ENCODE measurements around the gene C4orf50.

Gene C4orf50

DNA sequence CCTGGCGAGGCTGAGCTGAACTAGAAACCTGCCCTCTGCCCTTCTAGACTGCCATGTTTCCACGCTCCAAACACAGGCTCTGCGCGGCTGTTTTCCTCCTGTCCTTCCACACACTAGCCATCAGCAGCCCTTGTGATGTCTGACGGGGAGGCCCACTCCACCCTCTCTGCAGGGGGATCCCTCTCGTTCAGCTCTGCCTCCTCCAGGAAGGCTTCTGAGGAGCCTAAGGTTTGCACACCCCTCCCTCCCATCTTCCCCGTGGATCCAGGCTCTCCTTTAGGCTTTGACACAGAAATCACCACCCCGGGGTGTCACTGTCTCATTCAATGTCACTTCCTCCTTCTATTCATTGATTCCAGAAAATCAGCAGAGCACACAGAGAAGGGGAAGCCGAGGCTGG is 86.7 kb downstream of the C4orf50 start:
- H3K27me3 ChIP-seq (ENCODE audit: control insufficient read depth in 1 of 2, insufficient read depth in 2 of 2, low read length in 2 of 2) = peaks cover 0 to 29% of the 10 kb centered on the region in 2 donors
- no peak overlapping the region for H3K4me3 ChIP-seq (ENCODE audit: low read depth in 1 of 2, low read length in 2 of 2)
- H3K9me3 ChIP-seq (ENCODE audit: low read length) = no peaks in the 10 kb centered on the region

DNA sequence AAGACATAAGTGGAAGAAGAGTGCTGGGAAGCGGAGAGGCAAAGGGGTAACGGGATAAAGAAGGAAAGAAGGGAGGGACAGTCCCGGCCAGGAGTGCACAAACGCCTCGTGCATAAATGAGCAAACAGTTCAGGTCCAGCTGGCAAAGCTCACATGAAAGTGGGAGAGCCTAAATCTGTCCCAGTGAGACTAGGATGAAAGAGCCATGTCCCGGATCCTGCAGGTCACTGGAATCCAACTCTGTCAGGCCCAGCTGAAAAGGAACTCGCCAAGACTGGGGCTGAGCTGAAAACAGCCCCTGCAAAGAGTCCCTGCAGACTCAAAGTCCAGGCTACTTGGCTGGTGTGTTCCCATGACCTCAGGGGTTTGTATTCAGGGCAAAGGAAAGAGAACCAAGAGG is 87.4 kb downstream of the C4orf50 start:
- no peak overlapping the region for H3K4me3 ChIP-seq (ENCODE audit: low read depth in 1 of 2, low read length in 2 of 2)
- no peaks in the 10 kb centered on the region for H3K4me1 ChIP-seq (ENCODE audit: insufficient read depth, low read length)
- no peaks in the 10 kb centered on the region for H3K36me3 ChIP-seq (ENCODE audit: insufficient read depth, low read length)
- no peak overlapping the region for H3K27ac ChIP-seq (ENCODE audit: low read depth, low read length)
- no peak overlapping the region for H3K9ac ChIP-seq (ENCODE audit: low read length)
- peaks cover 0 to 29% of the 10 kb centered on the region in 2 donors for H3K27me3 ChIP-seq (ENCODE audit: control insufficient read depth in 1 of 2, insufficient read depth in 2 of 2, low read length in 2 of 2)
- H3K9me3 ChIP-seq (ENCODE audit: low read length) = no peaks in the 10 kb centered on the region

More for the DNA sequence above, 86.7 kb downstream of the C4orf50 start:
- Histone ChIP-seq H3K4me1 (ENCODE audit: insufficient read depth, low read length) (no peaks in the 10 kb centered on the region), H3K9ac (ENCODE audit: low read length) (no peak overlapping the region), H3K36me3 (ENCODE audit: insufficient read depth, low read length) (no peaks in the 10 kb centered on the region), H3K27ac (ENCODE audit: low read depth, low read length) (no peak overlapping the region)

DNA sequence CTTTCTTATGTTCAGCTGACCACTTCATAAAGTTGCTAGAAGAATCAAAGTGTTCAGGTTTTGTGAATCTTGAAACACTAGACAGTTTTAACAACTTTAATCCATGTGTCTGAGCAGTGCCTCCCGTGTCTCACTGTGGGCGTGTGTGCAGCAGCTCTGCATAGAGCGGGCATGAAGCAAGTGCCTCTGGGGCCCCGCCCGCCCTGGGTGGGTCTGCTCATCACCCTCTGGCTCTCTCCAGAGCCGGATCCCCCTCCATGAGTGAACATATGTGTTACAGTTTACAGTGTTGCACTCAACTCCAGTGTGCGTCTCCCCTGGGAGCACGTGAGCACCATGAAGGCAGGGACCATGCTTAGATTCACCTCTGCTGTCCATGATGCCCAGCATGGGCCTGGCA is 87.8 kb downstream of the C4orf50 start:
- no peaks in the 10 kb centered on the region for H3K4me1 ChIP-seq (ENCODE audit: insufficient read depth, low read length)
- H3K27me3 ChIP-seq (ENCODE audit: control insufficient read depth in 1 of 2, insufficient read depth in 2 of 2, low read length in 2 of 2) = peaks cover 0 to 29% of the 10 kb centered on the region in 2 donors
- H3K9me3 ChIP-seq (ENCODE audit: low read length) = no peaks in the 10 kb centered on the region
- no peak overlapping the region for H3K9ac ChIP-seq (ENCODE audit: low read length)
- no peak overlapping the region for H3K27ac ChIP-seq (ENCODE audit: low read depth, low read length)
- no peak overlapping the region for H3K4me3 ChIP-seq (ENCODE audit: low read depth in 1 of 2, low read length in 2 of 2)
- H3K36me3 ChIP-seq (ENCODE audit: insufficient read depth, low read length) = no peaks in the 10 kb centered on the region

DNA sequence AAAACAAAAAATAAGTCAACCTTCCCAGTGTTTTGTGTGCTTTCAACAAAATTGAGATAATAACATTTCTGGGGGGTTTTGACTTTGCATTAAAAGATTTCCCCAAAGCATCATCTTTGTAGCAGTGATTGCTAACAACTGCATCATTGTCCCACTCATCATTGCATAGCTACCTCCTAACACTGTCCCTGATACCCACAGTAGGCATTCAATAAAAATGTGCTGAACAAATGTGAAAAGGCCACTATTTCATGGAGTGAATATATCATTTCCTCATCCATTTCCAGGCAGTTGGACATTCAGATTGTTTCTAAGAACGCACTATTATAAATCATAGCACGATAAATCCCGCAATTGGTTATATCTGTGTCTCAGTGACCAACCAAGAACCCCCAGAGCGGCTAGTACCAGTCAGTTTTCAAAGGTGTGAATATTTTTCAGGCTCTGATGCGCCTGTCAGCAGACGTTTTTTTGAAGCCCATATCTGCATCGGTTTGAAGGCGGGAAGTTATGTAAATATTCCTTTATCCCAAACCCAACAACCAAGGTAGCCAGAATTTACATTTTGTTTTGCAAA is 89.3 kb downstream of the C4orf50 start:
- Histone ChIP-seq H3K36me3 (ENCODE audit: insufficient read depth, low read length) (no peaks in the 10 kb centered on the region), H3K9ac (ENCODE audit: low read length) (no peak overlapping the region), H3K4me3 (ENCODE audit: low read depth in 1 of 2, low read length in 2 of 2) (no peak overlapping the region), H3K27me3 (ENCODE audit: control insufficient read depth in 1 of 2, insufficient read depth in 2 of 2, low read length in 2 of 2) (peaks cover 0 to 29% of the 10 kb centered on the region in 2 donors), H3K27ac (ENCODE audit: low read depth, low read length) (no peak overlapping the region), H3K9me3 (ENCODE audit: low read length) (no peaks in the 10 kb centered on the region), H3K4me1 (ENCODE audit: insufficient read depth, low read length) (no peaks in the 10 kb centered on the region)

DNA sequence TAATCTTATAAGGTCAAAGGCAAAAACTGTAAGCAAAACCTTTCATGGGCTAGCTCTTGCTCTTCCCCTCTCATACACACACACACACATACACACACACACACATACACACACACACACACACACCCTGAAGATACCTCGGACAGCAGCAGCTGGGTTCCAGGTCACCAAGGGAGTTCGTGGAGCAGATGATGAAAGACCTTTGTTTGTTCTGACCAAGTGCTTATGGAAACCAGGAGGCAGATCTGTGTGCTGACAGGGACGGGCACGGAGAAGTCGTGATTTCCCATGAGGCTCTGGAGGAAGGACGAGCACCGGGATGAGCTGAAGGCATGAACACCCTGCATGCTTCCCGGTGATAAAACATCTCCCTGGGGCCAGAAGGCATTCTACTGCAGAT is 90.0 kb downstream of the C4orf50 start:
- Histone ChIP-seq H3K27me3 (ENCODE audit: control insufficient read depth in 1 of 2, insufficient read depth in 2 of 2, low read length in 2 of 2) (peaks cover 0 to 24% of the 10 kb centered on the region in 2 donors), H3K36me3 (ENCODE audit: insufficient read depth, low read length) (no peaks in the 10 kb centered on the region), H3K4me1 (ENCODE audit: insufficient read depth, low read length) (no peaks in the 10 kb centered on the region), H3K9me3 (ENCODE audit: low read length) (no peaks in the 10 kb centered on the region), H3K9ac (ENCODE audit: low read length) (no peak overlapping the region), H3K27ac (ENCODE audit: low read depth, low read length) (no peak overlapping the region), H3K4me3 (ENCODE audit: low read depth in 1 of 2, low read length in 2 of 2) (no peak overlapping the region)

DNA sequence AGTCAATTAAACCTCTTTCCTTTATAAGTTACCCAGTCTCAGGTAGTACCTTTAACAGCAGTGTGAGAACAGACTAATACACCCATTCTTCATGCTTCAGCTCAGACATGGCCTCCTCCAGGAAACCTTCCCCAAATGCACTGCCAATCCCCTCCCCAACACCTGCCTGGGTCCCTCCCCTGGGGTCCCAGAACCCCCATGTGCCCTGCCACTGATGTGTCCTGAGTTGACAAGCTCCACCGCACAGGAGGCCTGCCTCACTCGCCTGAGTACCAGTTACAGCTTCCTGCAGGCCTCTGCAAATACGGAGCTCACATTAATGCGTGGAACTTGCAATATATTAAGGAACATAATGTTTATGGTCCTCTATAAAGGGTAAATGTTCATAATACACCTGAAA is 90.5 kb downstream of the C4orf50 start:
- H3K36me3 ChIP-seq (ENCODE audit: insufficient read depth, low read length) = no peaks in the 10 kb centered on the region
- no peak overlapping the region for H3K27ac ChIP-seq (ENCODE audit: low read depth, low read length)
- no peak overlapping the region for H3K4me3 ChIP-seq (ENCODE audit: low read depth in 1 of 2, low read length in 2 of 2)
- no peaks in the 10 kb centered on the region for H3K9me3 ChIP-seq (ENCODE audit: low read length)
- no peaks in the 10 kb centered on the region for H3K4me1 ChIP-seq (ENCODE audit: insufficient read depth, low read length)
- peaks cover 0 to 20% of the 10 kb centered on the region in 2 donors for H3K27me3 ChIP-seq (ENCODE audit: control insufficient read depth in 1 of 2, insufficient read depth in 2 of 2, low read length in 2 of 2)
- H3K9ac ChIP-seq (ENCODE audit: low read length) = no peak overlapping the region

DNA sequence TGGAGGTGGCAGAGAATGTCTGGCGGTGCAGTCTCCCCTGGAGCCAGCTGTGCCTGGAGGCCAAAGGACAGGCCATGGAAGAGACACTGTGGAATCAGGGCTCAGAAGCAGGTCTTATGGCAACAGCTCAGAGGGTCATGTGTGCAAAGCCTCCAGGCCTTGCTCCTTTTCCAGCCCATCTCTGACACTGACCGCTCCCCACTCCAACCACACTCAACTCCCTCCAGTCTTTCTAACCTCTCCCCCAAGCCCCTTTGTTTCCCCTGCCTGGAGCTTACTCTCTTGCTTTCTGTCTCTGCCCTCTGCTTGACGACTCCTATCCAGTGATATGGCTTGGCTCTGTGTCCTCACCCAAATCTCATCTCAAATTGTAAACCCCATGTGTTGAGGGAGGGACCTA is 91.1 kb downstream of the C4orf50 start:
- H3K27ac ChIP-seq (ENCODE audit: low read depth, low read length) = no peak overlapping the region
- H3K27me3 ChIP-seq (ENCODE audit: control insufficient read depth in 1 of 2, insufficient read depth in 2 of 2, low read length in 2 of 2) = peaks cover 0 to 15% of the 10 kb centered on the region in 2 donors
- H3K4me1 ChIP-seq (ENCODE audit: insufficient read depth, low read length) = no peaks in the 10 kb centered on the region
- H3K9ac ChIP-seq (ENCODE audit: low read length) = no peak overlapping the region
- H3K36me3 ChIP-seq (ENCODE audit: insufficient read depth, low read length) = no peaks in the 10 kb centered on the region
- no peaks in the 10 kb centered on the region for H3K9me3 ChIP-seq (ENCODE audit: low read length)
- no peak overlapping the region for H3K4me3 ChIP-seq (ENCODE audit: low read depth in 1 of 2, low read length in 2 of 2)

DNA sequence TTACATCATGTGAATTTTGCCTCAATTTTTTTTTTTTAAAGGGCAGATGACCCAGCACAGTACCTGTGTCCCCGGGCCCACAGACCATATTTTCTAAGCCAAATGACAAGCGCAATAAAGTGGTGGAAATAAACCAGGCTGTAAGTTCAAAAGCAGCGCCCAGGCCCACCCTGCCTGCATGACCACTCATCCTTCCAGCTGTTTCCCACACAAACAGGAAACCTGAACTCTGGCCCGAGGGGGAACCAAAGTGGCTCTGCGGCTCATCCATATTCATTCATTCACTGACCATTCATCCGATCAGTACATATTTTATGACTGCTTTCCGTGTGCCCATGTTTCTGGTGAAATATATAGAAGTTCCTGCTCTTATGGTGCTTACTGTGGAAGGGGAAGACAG is 91.6 kb downstream of the C4orf50 start:
- no peak overlapping the region for H3K4me3 ChIP-seq (ENCODE audit: low read depth in 1 of 2, low read length in 2 of 2)
- no peak overlapping the region for H3K27ac ChIP-seq (ENCODE audit: low read depth, low read length)
- H3K27me3 ChIP-seq (ENCODE audit: control insufficient read depth in 1 of 2, insufficient read depth in 2 of 2, low read length in 2 of 2) = peaks cover 0 to 19% of the 10 kb centered on the region in 2 donors
- H3K9ac ChIP-seq (ENCODE audit: low read length) = no peak overlapping the region
- no peaks in the 10 kb centered on the region for H3K9me3 ChIP-seq (ENCODE audit: low read length)
- no peaks in the 10 kb centered on the region for H3K36me3 ChIP-seq (ENCODE audit: insufficient read depth, low read length)
- no peaks in the 10 kb centered on the region for H3K4me1 ChIP-seq (ENCODE audit: insufficient read depth, low read length)

DNA sequence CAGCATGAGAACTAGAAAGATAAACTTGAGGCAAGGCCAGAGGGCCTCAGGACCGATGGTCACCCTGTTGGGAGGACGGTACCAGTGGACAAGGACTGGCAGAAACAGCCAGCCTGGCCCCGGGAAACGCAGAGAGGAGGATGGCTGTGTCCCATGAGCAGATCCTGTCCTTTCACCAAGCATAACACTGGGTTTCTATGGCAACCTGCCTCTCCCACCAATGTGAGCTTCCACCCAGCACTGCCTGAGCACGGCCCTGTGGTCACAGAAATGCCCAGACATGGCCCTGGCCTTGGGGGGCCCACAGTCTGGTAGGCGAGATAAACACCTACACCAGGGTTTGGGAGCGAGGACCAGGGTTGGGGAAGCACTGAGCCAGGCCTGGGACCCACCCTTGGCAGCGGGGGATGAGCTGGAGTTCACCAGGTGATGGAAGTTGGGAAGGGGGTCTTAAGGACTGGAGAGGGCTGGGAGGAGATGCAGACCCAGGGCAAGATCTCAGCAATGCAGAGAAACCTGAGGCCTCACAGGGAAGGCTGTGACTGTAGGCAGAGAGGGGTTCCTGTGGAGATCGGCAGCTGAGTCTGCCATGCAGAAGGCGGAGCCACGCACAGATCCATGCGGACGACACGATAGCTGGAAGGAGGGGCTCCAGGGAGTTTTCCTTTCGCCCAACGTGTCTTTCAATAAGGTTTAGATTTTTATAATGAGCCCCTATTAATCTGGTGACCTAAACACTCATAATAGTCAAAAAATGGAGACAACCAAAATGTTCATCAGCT is 92.6 kb downstream of the C4orf50 start:
- H3K4me3 ChIP-seq (ENCODE audit: low read depth in 1 of 2, low read length in 2 of 2) = no peak overlapping the region
- no peaks in the 10 kb centered on the region for H3K9me3 ChIP-seq (ENCODE audit: low read length)
- H3K9ac ChIP-seq (ENCODE audit: low read length) = no peak overlapping the region
- H3K27ac ChIP-seq (ENCODE audit: low read depth, low read length) = no peak overlapping the region
- peaks cover 0 to 17% of the 10 kb centered on the region in 2 donors for H3K27me3 ChIP-seq (ENCODE audit: control insufficient read depth in 1 of 2, insufficient read depth in 2 of 2, low read length in 2 of 2)
- no peaks in the 10 kb centered on the region for H3K4me1 ChIP-seq (ENCODE audit: insufficient read depth, low read length)
- no peaks in the 10 kb centered on the region for H3K36me3 ChIP-seq (ENCODE audit: insufficient read depth, low read length)

DNA sequence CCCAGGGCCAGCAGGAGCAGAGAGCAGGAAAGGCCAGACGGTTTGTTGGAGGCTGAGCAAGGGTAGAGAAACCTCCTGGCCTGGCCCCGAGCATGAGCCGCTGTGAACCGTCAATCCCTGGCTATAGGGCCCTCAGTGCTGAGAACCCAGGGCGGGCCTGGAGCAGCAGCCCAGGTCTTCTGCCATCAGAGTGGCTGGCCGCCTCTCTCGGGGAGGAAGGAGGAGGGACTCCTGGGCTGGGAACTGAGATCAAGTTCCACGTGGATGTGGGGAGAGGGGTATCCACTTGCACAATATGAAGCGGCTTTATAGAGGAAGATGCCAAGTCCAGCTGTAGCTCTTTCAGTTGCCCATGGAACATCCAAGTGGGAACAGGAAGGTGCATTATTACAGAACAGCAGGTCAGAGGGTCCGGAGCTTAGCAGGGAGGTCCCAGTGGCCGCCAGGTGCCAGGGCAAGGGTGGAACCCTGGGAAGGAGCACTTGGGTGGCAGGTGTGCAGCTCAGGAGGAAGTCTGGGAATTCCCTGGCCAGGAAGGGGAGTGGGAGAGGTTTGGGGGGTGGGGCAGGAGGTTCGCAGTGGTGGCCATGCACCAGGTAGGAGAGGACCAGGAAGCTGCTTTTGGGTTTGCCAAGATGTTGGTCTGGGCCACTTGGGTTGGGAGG is 93.6 kb downstream of the C4orf50 start:
- no peak overlapping the region for H3K27ac ChIP-seq (ENCODE audit: low read depth, low read length)
- H3K9ac ChIP-seq (ENCODE audit: low read length) = no peak overlapping the region
- H3K4me1 ChIP-seq (ENCODE audit: insufficient read depth, low read length) = no peaks in the 10 kb centered on the region
- no peaks in the 10 kb centered on the region for H3K36me3 ChIP-seq (ENCODE audit: insufficient read depth, low read length)
- H3K27me3 ChIP-seq (ENCODE audit: control insufficient read depth in 1 of 2, insufficient read depth in 2 of 2, low read length in 2 of 2) = peaks cover 0 to 10% of the 10 kb centered on the region in 2 donors
- H3K9me3 ChIP-seq (ENCODE audit: low read length) = no peaks in the 10 kb centered on the region
- H3K4me3 ChIP-seq (ENCODE audit: low read depth in 1 of 2, low read length in 2 of 2) = no peak overlapping the region

DNA sequence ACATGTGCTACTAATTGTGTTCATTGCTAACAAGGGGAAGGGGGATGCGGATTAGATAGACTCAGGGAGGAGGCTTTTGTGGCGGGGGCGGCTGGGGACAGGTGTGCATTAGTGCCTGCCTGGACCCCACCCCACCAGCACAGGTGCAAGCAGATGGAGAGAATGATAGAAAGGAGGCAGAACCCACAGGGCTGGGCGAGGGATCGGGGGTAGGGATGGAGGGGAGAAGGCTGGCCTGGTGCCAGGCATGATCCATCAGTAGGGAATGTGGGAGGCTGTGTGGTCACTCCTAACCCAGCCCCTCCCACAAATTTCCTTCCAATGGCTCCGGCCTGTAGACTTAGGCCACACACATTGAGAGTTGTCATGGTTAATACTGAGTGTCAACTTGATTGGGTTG is 94.9 kb downstream of the C4orf50 start:
- H3K4me3 ChIP-seq (ENCODE audit: low read depth in 1 of 2, low read length in 2 of 2) = no peak overlapping the region
- H3K36me3 ChIP-seq (ENCODE audit: insufficient read depth, low read length) = no peaks in the 10 kb centered on the region
- H3K9me3 ChIP-seq (ENCODE audit: low read length) = no peaks in the 10 kb centered on the region
- H3K9ac ChIP-seq (ENCODE audit: low read length) = no peak overlapping the region
- no peaks in the 10 kb centered on the region for H3K4me1 ChIP-seq (ENCODE audit: insufficient read depth, low read length)
- H3K27me3 ChIP-seq (ENCODE audit: control insufficient read depth in 1 of 2, insufficient read depth in 2 of 2, low read length in 2 of 2) = peaks cover 0 to 16% of the 10 kb centered on the region in 2 donors
- H3K27ac ChIP-seq (ENCODE audit: low read depth, low read length) = no peak overlapping the region

Data from muscle layer of colon (tissue), 2 donors.